C4-2B (cell line): ENCODE data around the gene ATL3.
A peak's percentile ranks its signal among the peaks of the same experiment; 100 is the strongest.

Experiments used
- H3K27ac ChIP-seq: fragments of 450-650 bp; 2 replicates; pipeline ENCODE4 v1.5.1; 2017
- CTCF ChIP-seq: fragments of 450-650 bp; conservative IDR thresholded peaks from 2 replicates; pipeline ENCODE4 v1.5.1; 2017; ENCODE audit warnings: mild to moderate bottlenecking
- ZFX ChIP-seq: fragments of 450-650 bp; IDR thresholded peaks from 2 replicates; pipeline ENCODE4 v1.6.1; 2017

ATL3 gene

GRCh38 chr11:63671322-63672155 is at the start of gene ATL3:
ATL3 (minus strand) TSS chr11:63671376; CDS start chr11:63671335, 41 bp downstream.
- no peak for TF ChIP-seq CTCF
- TF ChIP-seq ZFX: peak; percentile 97

GRCh38 chr11:63720611-63721010 is 49.4 kb upstream of the ATL3 start:
- H3K27ac ChIP-seq: no peak overlapping the region
- TF ChIP-seq ZFX (no peak), CTCF (no peak)

More at GRCh38 chr11:63671322-63672155, at the start of gene ATL3:
- peak within 1 kb of the TSS; percentile 96 for H3K27ac ChIP-seq

- TF ChIP-seq ZFX (no peak), CTCF (no peak)
These were observed 48.8 kb upstream of the ATL3 start for GRCh38 chr11:63719987-63720386.

GRCh38 chr11:63719001-63719400 is 47.8 kb upstream of the ATL3 start:
- H3K27ac ChIP-seq: no peak overlapping the region
- TF ChIP-seq ZFX: no peak
- no peak for TF ChIP-seq CTCF

More at GRCh38 chr11:63719987-63720386, 48.8 kb upstream of the ATL3 start:
- no peak overlapping the region for H3K27ac ChIP-seq

- no peak overlapping the region for H3K27ac ChIP-seq
- TF ChIP-seq ZFX (no peak), CTCF (no peak)
These were observed 44.9 kb upstream of the ATL3 start for GRCh38 chr11:63716046-63716445.

- no peak overlapping the region for H3K27ac ChIP-seq
- no peak for TF ChIP-seq CTCF
- no peak for TF ChIP-seq ZFX
These were observed 42.6 kb upstream of the ATL3 start for GRCh38 chr11:63713766-63714165.

- TF ChIP-seq ZFX (no peak), CTCF (no peak)
- H3K27ac ChIP-seq: no peak overlapping the region
These were observed 40.7 kb upstream of the ATL3 start for GRCh38 chr11:63711838-63712237.
